IPS-18a (cell line): ENCODE data around the gene ERVK3-1.
A peak's percentile ranks its signal among the peaks of the same experiment; 100 is the strongest.
"Not testable (repeated sequence)": the region's sequence is repeated elsewhere in the genome, so short reads cannot be mapped to it uniquely, and the experiment has no call there.

ENCODE experiments used
- H3K27ac ChIP-seq: one replicate; pipeline ENCODE4 v1.5.1; 2013; ENCODE audit warnings: low read length
- H3K27me3 ChIP-seq: one replicate; pipeline ENCODE4 v1.6.1; 2013; ENCODE audit warnings: mild to moderate bottlenecking, low read length; ENCODE audit not compliant: control insufficient read depth, insufficient read depth
- H3K36me3 ChIP-seq: one replicate; pipeline ENCODE4 v1.6.1; 2013; ENCODE audit warnings: low read depth, low read length; ENCODE audit not compliant: control insufficient read depth
- H3K4me1 ChIP-seq: one replicate; pipeline ENCODE4 v1.6.1; 2013; ENCODE audit warnings: low read depth, low read length; ENCODE audit not compliant: control insufficient read depth
- H3K4me3 ChIP-seq: one replicate; pipeline ENCODE4 v1.5.1; 2013; ENCODE audit warnings: low read length
- H3K9ac ChIP-seq: one replicate; pipeline ENCODE4 v1.6.1; 2013; ENCODE audit warnings: mild to moderate bottlenecking, low read length, moderate library complexity
- H3K9me3 ChIP-seq: one replicate; pipeline ENCODE4 v1.6.1; 2013; ENCODE audit warnings: low read depth, low read length; ENCODE audit not compliant: control insufficient read depth

The ERVK3-1 gene, protein sequence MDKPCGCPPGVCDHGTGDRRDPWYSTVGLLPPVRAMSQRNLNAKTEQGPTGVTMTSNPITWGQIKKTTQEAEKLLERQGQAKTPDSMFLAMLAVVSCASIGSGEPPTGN

DNA sequence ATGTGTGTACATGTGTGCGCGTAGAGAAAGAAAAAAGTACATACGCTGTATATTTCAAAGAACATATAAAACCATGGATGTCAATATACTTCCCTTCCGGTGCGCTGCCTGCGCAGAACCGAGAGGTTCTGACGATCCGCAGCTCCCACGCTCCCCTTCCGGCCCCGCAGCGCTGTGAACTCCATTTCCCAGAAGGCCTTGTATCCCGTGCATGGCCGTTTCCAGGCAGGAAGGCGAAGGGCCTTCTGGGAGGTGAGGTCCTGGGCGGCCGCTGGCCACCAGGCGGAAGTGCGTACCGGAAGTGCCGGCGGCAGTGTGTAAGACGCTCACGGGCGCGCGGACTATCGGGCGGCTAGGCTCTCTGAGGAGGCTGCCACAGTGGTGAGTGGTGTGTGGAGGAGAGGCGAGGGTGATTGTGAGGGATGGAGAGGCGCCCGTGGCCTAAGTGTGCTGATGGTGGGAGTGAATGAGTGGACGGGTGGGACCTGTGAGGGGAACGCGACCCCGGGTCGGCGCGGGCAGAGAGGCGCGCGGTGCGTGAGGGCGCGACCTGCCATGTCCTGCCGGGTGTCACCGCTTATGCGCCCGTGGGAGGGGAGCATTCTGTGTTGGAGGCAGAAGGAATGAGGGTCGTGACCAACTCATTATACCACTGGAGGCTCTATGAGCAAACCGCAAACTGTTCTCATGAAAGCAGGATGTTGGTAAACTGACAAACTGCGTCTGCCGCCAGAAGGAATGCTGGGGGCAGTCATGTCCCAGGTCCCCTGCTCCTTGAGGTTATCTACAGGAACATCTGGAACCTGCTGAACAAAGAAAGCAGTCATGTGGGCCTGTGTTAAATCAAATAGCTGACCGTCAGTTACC, at the start of gene ERVK3-1:
TSS of gene ERVK3-1 (plus strand) at position 313 of the 867 bp plus-strand sequence. CDS start 6,792 bp downstream, outside the sequence.
- Histone ChIP-seq H3K36me3 (peaks cover 24% of the 10 kb centered on the region), H3K9me3 (no peaks in the 10 kb centered on the region), H3K4me1 (peaks cover 3% of the 10 kb centered on the region), H3K27ac (no peak within 1 kb of the TSS), H3K27me3 (no peaks in the 10 kb centered on the region), H3K4me3 (peak within 1 kb of the TSS; percentile 85), H3K9ac (peak within 1 kb of the TSS; percentile 69)

DNA sequence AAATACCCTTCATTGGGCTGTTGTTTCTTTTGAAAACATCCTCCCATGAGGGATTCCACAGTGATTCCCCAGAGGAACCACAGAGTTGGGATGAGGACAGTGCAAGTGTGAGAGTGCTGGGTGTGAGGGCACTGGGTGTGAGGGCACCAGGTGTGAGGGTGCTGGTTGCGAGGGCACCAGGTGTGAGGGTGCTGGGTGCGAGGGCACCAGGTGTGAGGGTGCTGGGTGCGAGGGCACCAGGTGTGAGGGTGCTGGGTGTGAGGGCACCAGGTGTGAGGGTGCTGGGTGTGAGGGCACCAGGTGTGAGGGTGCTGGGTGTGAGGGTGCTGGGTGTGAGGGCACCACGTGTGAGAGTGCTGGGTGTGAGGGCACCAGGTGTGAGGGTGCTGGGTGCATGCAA, 46.9 kb upstream of the ERVK3-1 start:
- H3K4me3 ChIP-seq, H3K9ac ChIP-seq, H3K4me1 ChIP-seq, H3K27me3 ChIP-seq, H3K27ac ChIP-seq: not testable (repeated sequence)
- Histone ChIP-seq H3K9me3 (peaks cover 96% of the 10 kb centered on the region), H3K36me3 (peaks cover 91% of the 10 kb centered on the region)

DNA sequence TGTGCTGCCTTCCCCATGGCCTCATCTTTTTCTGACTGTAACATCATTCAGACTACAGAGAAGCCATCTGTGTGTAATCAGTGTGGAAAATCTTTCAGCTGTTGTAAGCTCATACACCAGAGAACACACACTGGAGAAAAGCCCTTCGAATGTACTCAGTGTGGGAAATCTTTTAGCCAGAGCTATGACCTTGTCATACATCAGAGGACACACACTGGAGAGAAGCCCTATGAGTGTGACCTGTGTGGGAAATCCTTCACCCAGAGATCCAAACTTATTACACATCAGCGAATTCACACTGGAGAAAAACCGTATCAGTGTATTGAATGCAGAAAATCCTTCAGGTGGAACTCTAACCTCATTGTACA, 43.6 kb upstream of the ERVK3-1 start:
- Histone ChIP-seq H3K9me3 (peaks cover 93% of the 10 kb centered on the region), H3K4me3 (no peak overlapping the region), H3K4me1 (no peaks in the 10 kb centered on the region), H3K9ac (no peak overlapping the region), H3K27ac (no peak overlapping the region), H3K27me3 (no peaks in the 10 kb centered on the region), H3K36me3 (peaks cover 63% of the 10 kb centered on the region)

DNA sequence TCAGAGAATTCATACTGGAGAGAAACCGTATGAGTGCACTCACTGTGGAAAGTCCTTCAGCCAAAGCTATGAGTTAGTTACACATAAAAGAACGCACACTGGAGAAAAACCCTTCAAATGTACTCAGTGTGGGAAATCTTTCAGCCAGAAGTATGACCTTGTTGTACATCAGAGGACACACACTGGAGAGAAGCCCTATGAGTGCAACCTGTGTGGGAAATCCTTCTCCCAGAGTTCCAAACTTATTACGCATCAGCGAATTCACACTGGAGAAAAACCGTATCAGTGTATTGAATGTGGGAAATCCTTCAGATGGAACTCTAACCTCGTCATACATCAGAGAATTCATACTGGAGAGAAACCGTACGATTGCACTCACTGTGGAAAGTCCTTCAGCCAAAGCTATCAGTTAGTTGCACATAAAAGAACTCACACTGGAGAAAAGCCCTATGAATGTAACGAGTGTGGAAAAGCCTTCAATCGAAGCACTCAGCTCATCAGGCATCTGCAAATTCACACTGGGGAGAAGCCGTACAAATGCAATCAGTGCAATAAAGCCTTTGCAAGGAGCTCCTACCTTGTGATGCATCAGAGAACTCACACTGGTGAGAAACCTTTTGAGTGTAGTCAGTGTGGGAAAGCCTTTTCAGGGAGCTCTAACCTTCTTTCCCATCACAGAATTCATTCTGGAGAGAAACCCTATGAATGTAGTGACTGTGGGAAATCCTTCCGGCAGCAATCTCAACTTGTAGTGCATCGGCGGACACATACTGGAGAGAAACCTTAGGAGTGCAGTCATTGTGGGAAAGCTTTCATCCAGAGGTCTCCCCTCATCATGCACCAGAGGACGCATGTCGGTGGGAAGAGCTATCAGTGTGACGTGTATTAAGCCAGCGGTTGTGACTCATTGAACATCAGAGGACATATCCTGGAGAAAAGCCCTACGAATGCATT, 42.9 kb upstream of the ERVK3-1 start:
- H3K9me3 ChIP-seq, result peaks cover 94% of the 10 kb centered on the region
- no peaks in the 10 kb centered on the region for H3K27me3 ChIP-seq
- peak overlapping the region; percentile 8 for H3K4me3 ChIP-seq
- H3K4me1 ChIP-seq, result no peaks in the 10 kb centered on the region
- no peak overlapping the region for H3K9ac ChIP-seq
- peaks cover 60% of the 10 kb centered on the region for H3K36me3 ChIP-seq
- H3K27ac ChIP-seq, result no peak overlapping the region

DNA sequence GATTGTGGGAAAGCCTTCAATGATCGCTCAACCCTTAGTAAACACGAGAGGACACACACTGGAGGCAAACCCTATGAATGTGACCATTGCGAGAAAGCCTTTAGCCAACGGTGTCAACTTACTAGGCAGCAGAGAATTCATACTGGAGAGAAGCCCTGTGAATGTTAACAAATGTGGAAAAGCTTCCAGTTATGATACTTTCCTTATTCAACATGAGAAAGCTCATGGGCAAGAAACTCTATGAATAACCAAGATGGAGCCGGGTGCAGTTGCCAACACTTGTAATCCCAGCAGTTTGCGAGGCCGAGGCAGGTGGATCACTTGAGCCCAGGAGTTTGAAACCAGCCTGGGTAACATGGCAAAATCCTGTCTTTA, 42.3 kb upstream of the ERVK3-1 start:
- H3K36me3 ChIP-seq, result peaks cover 53% of the 10 kb centered on the region
- H3K9me3 ChIP-seq, result peaks cover 88% of the 10 kb centered on the region
- H3K27ac ChIP-seq, result no peak overlapping the region
- H3K4me3 ChIP-seq, result peak overlapping the region; percentile 31
- H3K9ac ChIP-seq, result no peak overlapping the region
- H3K4me1 ChIP-seq, result no peaks in the 10 kb centered on the region
- H3K27me3 ChIP-seq, result no peaks in the 10 kb centered on the region

DNA sequence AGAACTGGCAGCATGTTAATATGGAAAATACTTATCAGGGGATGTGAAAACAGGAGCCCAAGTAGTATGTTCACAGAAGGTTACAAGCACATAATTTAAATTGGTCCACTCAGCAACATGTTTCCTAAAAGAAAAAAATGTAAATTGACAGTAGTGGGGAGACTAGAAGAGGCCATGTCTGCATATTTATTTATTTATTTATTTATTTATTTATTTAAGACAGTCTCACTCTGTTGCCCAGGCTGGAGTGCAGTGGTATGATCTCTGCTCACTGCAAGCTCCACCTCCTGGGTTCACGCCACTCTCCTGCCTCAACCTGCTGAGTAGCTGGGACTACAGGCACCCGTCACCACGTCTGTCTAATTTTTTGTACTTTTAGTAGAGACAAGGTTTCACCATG, 40.1 kb upstream of the ERVK3-1 start:
- H3K9me3 ChIP-seq, result peaks cover 74% of the 10 kb centered on the region
- no peak overlapping the region for H3K27ac ChIP-seq
- no peaks in the 10 kb centered on the region for H3K27me3 ChIP-seq
- H3K36me3 ChIP-seq, result peaks cover 32% of the 10 kb centered on the region
- no peak overlapping the region for H3K9ac ChIP-seq
- H3K4me1 ChIP-seq, result no peaks in the 10 kb centered on the region
- no peak overlapping the region for H3K4me3 ChIP-seq

DNA sequence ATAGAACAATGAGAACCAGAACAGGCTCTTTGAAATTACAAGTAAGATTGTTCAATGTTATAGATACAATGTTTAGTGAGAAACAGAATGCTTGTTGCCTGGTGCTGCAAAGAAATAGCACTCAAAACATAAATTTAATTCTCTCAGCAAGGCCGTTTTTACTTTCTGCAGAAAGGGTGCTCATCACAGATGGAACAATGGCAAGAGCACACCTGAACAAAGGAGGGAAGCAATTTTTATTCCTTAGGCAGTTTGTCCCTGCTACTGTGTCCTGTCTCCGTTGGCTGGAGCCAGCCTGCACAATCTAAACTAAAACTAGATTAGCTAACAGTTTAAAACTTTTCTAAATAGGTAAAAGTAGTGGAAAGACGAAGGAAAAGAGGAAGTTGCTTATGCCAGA, 36.8 kb upstream of the ERVK3-1 start:
- Histone ChIP-seq H3K36me3 (peaks cover 1% of the 10 kb centered on the region), H3K27me3 (no peaks in the 10 kb centered on the region), H3K27ac (no peak overlapping the region), H3K9me3 (peaks cover 41% of the 10 kb centered on the region), H3K4me1 (no peaks in the 10 kb centered on the region), H3K4me3 (no peak overlapping the region), H3K9ac (no peak overlapping the region)

DNA sequence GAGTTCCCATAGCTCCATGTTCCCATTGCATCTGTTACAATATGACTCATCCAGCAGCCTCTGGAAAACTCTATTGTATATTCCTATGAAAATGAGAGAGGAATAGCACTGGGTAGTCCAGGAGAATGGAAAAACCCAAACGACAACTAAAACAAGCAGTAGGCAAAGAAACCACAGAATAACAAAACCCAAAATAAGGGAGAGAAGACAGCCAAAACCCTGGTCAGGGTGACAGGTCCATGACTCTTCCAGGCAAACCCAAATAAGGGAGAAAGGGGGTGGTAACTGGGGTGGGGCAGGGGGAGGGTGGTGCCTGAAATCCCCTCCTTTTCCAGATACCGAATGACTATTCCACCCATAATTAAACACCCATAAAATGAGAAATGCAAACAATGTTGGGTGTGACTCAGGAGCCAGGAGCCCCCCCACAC, 30.4 kb upstream of the ERVK3-1 start:
- no peak overlapping the region for H3K9ac ChIP-seq
- H3K27ac ChIP-seq, result no peak overlapping the region
- H3K4me3 ChIP-seq, result no peak overlapping the region
- H3K36me3 ChIP-seq, result no peaks in the 10 kb centered on the region
- H3K27me3 ChIP-seq, result no peaks in the 10 kb centered on the region
- H3K9me3 ChIP-seq, result no peaks in the 10 kb centered on the region
- peaks cover under 1% of the 10 kb centered on the region for H3K4me1 ChIP-seq

DNA sequence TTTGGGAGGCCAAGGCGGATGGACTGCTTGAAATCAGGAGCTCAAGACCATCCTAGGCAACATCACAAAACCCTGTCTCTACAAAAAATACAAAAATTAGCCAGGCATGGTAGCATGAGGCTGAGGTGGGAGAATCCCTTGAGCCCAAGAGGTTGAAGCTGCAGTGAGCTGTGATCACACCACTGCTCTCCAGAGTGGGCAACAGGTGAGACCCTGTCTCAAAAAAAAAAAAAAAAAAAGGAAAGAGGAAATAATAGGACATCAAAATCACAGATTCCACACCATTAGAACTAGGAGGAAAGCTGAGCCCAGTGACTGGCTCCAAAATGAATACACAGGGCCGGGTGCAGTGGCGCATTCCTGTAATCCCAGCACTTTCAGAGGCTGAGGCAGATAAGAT, 29.6 kb upstream of the ERVK3-1 start:
- Histone ChIP-seq H3K9me3 (no peaks in the 10 kb centered on the region), H3K4me3 (no peak overlapping the region), H3K27ac (no peak overlapping the region)

DNA sequence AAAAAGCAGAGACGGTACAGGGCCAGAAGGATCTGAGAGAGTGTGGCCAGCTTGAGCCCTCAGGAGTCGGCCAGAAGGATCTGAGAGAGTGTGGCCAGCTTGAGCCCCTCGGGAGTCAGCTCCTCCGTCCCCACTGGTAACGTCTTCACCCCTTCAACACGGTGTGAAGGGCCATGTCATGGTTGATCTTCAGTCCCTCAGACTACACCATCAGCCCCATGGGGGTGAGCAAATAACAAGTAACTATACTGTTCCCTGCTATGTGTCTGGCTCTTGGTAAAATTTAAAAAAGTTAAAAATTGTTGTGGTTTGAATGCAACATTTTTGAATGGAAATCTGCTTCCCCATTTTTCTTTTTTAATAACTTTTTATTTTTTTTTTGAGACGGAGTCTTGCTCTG, 28.0 kb upstream of the ERVK3-1 start:
- Histone ChIP-seq H3K36me3 (peaks cover 16% of the 10 kb centered on the region), H3K4me1 (peaks cover 9% of the 10 kb centered on the region), H3K27me3 (no peaks in the 10 kb centered on the region), H3K27ac (no peak overlapping the region), H3K9me3 (no peaks in the 10 kb centered on the region), H3K4me3 (no peak overlapping the region), H3K9ac (no peak overlapping the region)

More for the DNA sequence above, 29.6 kb upstream of the ERVK3-1 start:
- no peak overlapping the region for H3K9ac ChIP-seq
- H3K27me3 ChIP-seq, result no peaks in the 10 kb centered on the region
- H3K4me1 ChIP-seq, result peaks cover 8% of the 10 kb centered on the region
- peaks cover 4% of the 10 kb centered on the region for H3K36me3 ChIP-seq

DNA sequence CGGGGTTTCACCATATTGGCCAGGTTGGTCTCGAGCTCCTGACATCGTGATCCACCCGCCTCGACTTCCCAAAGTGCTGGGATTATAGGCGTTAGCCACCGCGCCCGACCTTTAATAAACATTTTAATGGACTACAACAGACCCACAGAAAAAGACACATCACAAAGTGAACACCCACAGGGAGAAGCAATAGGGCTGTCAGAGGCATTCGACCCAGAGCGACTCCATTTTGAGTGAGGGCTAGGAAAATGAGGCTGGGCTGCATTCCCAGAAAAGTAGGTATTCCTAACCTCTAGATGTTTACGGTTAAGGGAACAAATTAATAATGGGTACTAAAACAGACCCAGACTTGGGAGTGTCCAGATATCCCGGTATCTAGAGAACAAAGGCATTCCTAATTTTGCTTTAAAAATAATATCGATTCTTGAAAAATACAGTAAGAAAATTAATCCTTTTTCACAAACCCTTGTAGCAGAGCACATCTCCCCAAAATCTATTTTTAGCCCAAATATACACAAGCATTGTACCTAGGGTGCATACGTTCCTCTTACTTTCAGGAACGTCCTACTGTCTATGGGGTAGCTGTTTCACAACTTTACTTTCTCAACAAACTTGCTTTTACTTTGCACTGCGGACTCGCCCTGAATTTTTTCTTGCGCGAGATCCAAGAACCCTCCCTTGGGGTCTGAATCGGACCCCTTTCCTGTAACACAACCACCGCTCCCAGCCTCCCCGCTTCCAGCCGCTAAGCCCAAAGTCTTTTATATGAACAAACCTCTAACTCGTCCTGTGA, 27.2 kb upstream of the ERVK3-1 start:
- peak overlapping the region; percentile 54 for H3K27ac ChIP-seq
- H3K9me3 ChIP-seq, result no peaks in the 10 kb centered on the region
- H3K36me3 ChIP-seq, result peaks cover 16% of the 10 kb centered on the region
- no peaks in the 10 kb centered on the region for H3K27me3 ChIP-seq
- H3K9ac ChIP-seq, result peak overlapping the region; percentile 90
- peak overlapping the region; percentile 98 for H3K4me3 ChIP-seq
- peaks cover 9% of the 10 kb centered on the region for H3K4me1 ChIP-seq
